ENCODE measurements around the gene FKBP1B.

Gene FKBP1B

GRCh38 chr2:24111407-24111901 is 61.9 kb downstream of the FKBP1B start:
- ChIA-PET POLR2A (interaction anchor here (0.6 kb wide), 1 partner anchor 87 kb away, joined by 4 read pairs; no protein-coding TSS in a partner anchor), CTCF (interaction anchor here (0.6 to 2.0 kb wide), 3 partner anchors 26 to 212 kb away, joined by 3 to 8 read pairs (median 6); partner anchors contain the start of genes ATAD2B and TP53I3)
- Histone ChIP-seq H3K9me3 (ENCODE audit: control insufficient read depth, insufficient read depth, low read depth, low read length) (no peaks in the 10 kb centered on the region), H3K4me3 (ENCODE audit: low read depth, low read length) (no peak overlapping the region), H3K36me3 (ENCODE audit: control insufficient read depth in 2 of 2, insufficient read depth in 1 of 2, low read length in 2 of 2) (no peaks in the 10 kb centered on the region), H3K27ac (ENCODE audit: extremely low read depth, low read depth, low read length) (no peak overlapping the region), H3K4me1 (ENCODE audit: control insufficient read depth, insufficient read depth, low read length) (no peaks in the 10 kb centered on the region)
- no peak for TF ChIP-seq SCRT2 (tag by site-specific recombination; IDR thresholded peaks at IDR 0.05)
- TF ChIP-seq ZNF24 (tag by site-specific recombination; IDR thresholded peaks at IDR 0.05), result no peak
- no peak for TF ChIP-seq ZFP3 (tag by site-specific recombination; IDR thresholded peaks at IDR 0.05; ENCODE audit: low read depth)
- no peak for TF ChIP-seq PRDM1 (tag by site-specific recombination; IDR thresholded peaks at IDR 0.05)
- no peak for TF ChIP-seq ZNF610 (tag by site-specific recombination; IDR thresholded peaks at IDR 0.05; ENCODE audit: borderline replicate concordance)
- no peak for TF ChIP-seq ZNF776 (tag by site-specific recombination; IDR thresholded peaks at IDR 0.05; ENCODE audit: borderline replicate concordance)
- no peak for TF ChIP-seq ZNF513 (tag by site-specific recombination; IDR thresholded peaks at IDR 0.05)
- no peak for TF ChIP-seq ZNF600 (tag by site-specific recombination; IDR thresholded peaks at IDR 0.05)
- TF ChIP-seq ZBTB8A (tag by site-specific recombination; IDR thresholded peaks at IDR 0.05), result no peak
- TF ChIP-seq ZNF677 (tag by site-specific recombination; IDR thresholded peaks at IDR 0.05), result no peak
- TF ChIP-seq PBX3 (CRISPR knock-in tag; IDR thresholded peaks at IDR 0.05), result no peak
- no peak for TF ChIP-seq YY2 (tag by site-specific recombination; IDR thresholded peaks at IDR 0.05)
- TF ChIP-seq ZBTB20 (tag by site-specific recombination; IDR thresholded peaks at IDR 0.05), result no peak
- no peak for TF ChIP-seq ZNF837 (tag by site-specific recombination; IDR thresholded peaks at IDR 0.05)
- TF ChIP-seq ZBTB7A (tag by site-specific recombination; IDR thresholded peaks at IDR 0.05; ENCODE audit: low read depth), result no peak
- no peak for TF ChIP-seq ZNF350 (tag by site-specific recombination; IDR thresholded peaks at IDR 0.05)
- TF ChIP-seq ZFP69B (tag by site-specific recombination; IDR thresholded peaks at IDR 0.05), result no peak
- TF ChIP-seq ZSCAN18 (tag by site-specific recombination; IDR thresholded peaks at IDR 0.05), result no peak
- no peak for TF ChIP-seq PRDM6 (tag by site-specific recombination; IDR thresholded peaks at IDR 0.05)
- TF ChIP-seq ZNF658 (tag by site-specific recombination; IDR thresholded peaks at IDR 0.05), result no peak

All from HEK293 (cell line).